ACC112 (cell line): Measurements from ENCODE around the gene TEAD1.

ENCODE experiments used
- H2AFZ ChIP-seq: fragments of 200-600 bp; sonication (generic); one replicate; pipeline ENCODE4 v1.6.0; 2017; ENCODE audit warnings: antibody characterized with exemption, low read length; ENCODE audit not compliant: unreplicated experiment
- H3K27ac ChIP-seq: fragments of 200-600 bp; sonication (generic); 2 replicates; pipeline ENCODE4 v1.5.1; 2014; ENCODE audit warnings: low read depth, mild to moderate bottlenecking, antibody characterized with exemption, low read length, moderate library complexity
- H3K27me3 ChIP-seq: fragments of 200-600 bp; sonication (generic); 2 replicates; pipeline ENCODE4 v1.6.1; 2014; ENCODE audit warnings: mild to moderate bottlenecking, antibody characterized with exemption, low read length, moderate library complexity, mixed read lengths; ENCODE audit not compliant: insufficient read depth
- H3K36me3 ChIP-seq: fragments of 200-600 bp; sonication (generic); 2 replicates; pipeline ENCODE4 v1.6.1; 2016; ENCODE audit warnings: mild to moderate bottlenecking, antibody characterized with exemption, low read length, moderate library complexity, mixed read lengths; ENCODE audit not compliant: insufficient read depth
- H3K4me1 ChIP-seq: fragments of 200-600 bp; sonication (generic); one replicate; pipeline ENCODE4 v1.6.1; 2016; ENCODE audit warnings: low read length, mixed read lengths; ENCODE audit not compliant: insufficient read depth, unreplicated experiment, control insufficient read depth
- H3K4me3 ChIP-seq: fragments of 200-600 bp; sonication (generic); 2 replicates; pipeline ENCODE4 v1.5.1; 2014; ENCODE audit warnings: mild to moderate bottlenecking, low read depth, low read length
- H3K79me2 ChIP-seq: fragments of 200-600 bp; sonication (generic); one replicate; pipeline ENCODE4 v1.6.0; 2016; ENCODE audit warnings: low read length; ENCODE audit not compliant: control insufficient read depth, unreplicated experiment, insufficient read depth

Gene TEAD1

DNA sequence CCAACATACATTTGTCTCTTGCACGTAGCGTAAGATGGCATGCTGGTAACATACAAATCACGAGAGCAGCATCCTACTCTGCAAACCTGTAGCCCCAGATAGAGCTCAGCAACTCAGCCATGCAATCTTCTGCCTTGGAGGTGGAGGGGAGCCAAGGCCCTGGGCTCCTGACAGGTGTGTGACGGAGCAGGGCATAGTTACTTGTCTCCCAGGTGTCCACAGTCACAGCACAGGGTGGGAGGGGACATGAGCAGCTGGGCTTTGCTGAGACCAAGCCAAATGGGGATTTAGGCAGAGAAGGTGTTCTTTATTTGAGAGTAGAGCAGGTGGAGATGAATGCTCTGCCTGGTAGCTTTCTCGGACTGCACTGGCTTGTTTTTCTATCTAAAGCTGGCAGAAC is 111.7 kb downstream of the TEAD1 start:
- H3K4me1 ChIP-seq: peaks cover 18% of the 10 kb centered on the region
- no peaks in the 10 kb centered on the region for H3K27me3 ChIP-seq
- H3K79me2 ChIP-seq: peaks cover 82% of the 10 kb centered on the region
- H3K4me3 ChIP-seq: no peak overlapping the region
- no peak overlapping the region for H2AFZ ChIP-seq
- H3K27ac ChIP-seq: no peak overlapping the region
- H3K36me3 ChIP-seq: peaks cover 3% of the 10 kb centered on the region

DNA sequence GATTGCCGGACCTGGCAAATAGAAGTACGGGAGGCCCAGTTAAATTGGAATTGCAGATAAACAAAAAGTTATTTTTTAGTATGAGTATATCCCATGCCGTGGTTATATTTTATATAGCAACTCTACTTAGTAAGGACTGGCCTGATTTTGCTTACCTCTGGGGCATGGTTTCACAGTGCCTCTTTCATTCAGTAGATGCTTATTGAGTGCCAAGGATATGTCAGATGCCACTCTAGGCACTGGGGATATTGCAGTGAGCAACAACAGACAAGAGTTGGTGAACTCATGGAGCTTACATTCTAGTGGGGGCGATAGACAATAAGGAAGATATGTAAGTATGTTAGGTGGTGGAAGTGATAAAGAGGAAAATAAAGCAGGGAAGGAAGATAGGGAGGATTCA is 112.2 kb downstream of the TEAD1 start:
- Histone ChIP-seq H3K4me3 (no peak overlapping the region), H3K27me3 (no peaks in the 10 kb centered on the region), H3K36me3 (peaks cover 2% of the 10 kb centered on the region; the same call in 1 of the 2 replicates), H3K79me2 (peaks cover 82% of the 10 kb centered on the region), H3K27ac (no peak overlapping the region; the same call in 1 of the 2 replicates), H2AFZ (no peak overlapping the region), H3K4me1 (peaks cover 23% of the 10 kb centered on the region)

DNA sequence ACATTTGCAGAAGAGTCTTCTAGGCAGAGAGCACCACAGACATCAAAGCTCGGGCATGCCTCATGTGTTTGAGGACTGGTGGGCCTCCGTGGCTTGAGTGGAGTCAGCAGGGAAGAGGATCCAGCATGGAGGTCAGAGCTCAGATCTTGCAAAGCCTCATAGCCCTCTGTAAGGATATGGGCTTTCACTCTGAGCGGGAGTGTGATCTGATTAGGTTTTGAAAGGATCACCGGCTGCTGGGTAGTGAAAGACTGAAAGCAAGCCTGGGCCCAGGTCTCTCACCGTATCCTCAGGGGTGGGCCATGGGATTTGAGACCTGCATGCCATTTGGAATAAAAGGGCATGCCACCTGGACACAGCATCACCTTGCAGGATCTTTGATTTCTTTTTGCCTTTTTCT is 112.7 kb downstream of the TEAD1 start:
- H3K4me3 ChIP-seq: no peak overlapping the region
- no peak overlapping the region for H2AFZ ChIP-seq
- H3K27ac ChIP-seq: peak overlapping the region; percentile 48; the same call in 1 of the 2 replicates
- peaks cover 28% of the 10 kb centered on the region for H3K4me1 ChIP-seq
- peaks cover 84% of the 10 kb centered on the region for H3K79me2 ChIP-seq
- H3K36me3 ChIP-seq: peaks cover 2% of the 10 kb centered on the region; the same call in 1 of the 2 replicates
- H3K27me3 ChIP-seq: no peaks in the 10 kb centered on the region

DNA sequence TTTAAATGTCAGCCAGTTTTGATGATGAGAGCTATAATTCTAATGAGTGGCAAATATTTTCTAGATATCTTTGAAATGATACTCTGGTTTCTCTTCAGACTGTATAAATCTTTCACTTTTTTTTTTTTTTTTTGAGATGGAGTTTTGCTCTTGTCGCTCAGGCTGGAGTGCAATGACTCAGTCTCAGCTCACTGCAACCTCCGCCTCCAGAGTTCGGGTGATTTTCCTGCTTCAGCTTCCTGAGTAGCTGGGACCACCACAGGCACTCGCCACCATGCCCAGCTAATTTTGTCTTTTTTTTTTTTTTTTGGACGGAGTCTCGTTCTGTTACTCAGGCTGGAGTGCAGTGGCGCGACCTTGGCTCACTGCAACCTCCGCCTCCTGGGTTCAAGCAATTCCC is 113.6 kb downstream of the TEAD1 start:
- no peak overlapping the region for H2AFZ ChIP-seq
- no peaks in the 10 kb centered on the region; the same call in 1 of the 2 replicates for H3K36me3 ChIP-seq
- H3K27ac ChIP-seq: peak overlapping the region; percentile 48
- H3K4me1 ChIP-seq: peaks cover 37% of the 10 kb centered on the region
- peaks cover 76% of the 10 kb centered on the region for H3K79me2 ChIP-seq
- no peaks in the 10 kb centered on the region for H3K27me3 ChIP-seq
- peak overlapping the region; percentile 49; the same call in 1 of the 2 replicates for H3K4me3 ChIP-seq

DNA sequence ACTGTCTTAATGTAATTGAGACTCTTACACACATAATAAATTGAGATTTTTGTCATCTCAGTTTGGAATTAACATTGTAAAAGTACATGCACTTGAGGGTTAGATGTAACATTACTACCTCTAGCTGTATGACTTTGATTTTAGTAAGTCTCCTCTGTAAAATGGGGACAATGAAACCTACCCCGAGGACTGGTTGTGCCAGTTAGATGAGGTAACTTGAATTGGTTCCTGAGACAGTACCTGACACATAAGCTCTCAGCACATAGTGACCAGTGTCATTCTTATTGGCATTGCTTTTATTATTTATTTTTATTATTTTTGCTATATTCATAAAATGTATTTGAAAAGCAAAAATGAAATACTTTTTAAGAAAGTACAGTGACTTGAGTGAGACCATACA is 114.8 kb downstream of the TEAD1 start:
- peaks cover 73% of the 10 kb centered on the region for H3K79me2 ChIP-seq
- H2AFZ ChIP-seq: no peak overlapping the region
- H3K27me3 ChIP-seq: no peaks in the 10 kb centered on the region
- H3K36me3 ChIP-seq: no peaks in the 10 kb centered on the region
- no peak overlapping the region for H3K27ac ChIP-seq
- H3K4me3 ChIP-seq: no peak overlapping the region
- peaks cover 47% of the 10 kb centered on the region for H3K4me1 ChIP-seq

DNA sequence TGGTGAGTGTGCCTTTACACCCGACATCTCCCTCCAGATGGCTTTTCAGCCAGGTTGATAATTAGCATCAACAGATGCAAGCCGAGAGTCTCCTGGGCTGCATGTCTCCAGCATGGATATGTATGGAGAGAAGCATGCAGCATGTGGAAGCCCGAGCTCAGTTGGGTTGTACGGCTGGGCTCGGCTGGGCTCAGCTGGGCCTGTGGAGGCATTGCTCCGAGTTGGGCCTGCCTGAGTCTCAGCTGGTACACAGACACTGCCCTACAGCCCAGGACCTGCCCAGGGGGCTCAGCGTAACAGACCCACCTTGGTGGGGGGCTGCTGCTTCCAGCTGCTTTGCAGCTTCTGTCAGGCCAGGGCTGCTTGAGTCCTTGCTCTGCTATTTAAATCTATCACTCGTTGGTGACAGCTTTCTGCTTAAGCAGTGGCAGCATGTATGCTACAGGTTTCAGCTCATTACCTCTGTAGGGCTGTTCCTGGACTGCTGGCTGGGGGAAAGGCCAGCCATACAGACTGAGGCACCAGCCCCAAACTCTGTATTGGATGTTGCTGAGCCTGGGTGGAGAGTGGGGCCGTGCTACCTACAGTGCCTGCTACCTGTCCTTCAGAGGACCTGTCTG is 115.5 kb downstream of the TEAD1 start:
- no peak overlapping the region for H3K4me3 ChIP-seq
- H3K79me2 ChIP-seq: peaks cover 73% of the 10 kb centered on the region
- H3K27me3 ChIP-seq: no peaks in the 10 kb centered on the region
- H3K36me3 ChIP-seq: 0 out of 2 replicates have a peak, but pooled peaks cover 3% of the 10 kb centered on the region
- no peak overlapping the region for H2AFZ ChIP-seq
- peaks cover 48% of the 10 kb centered on the region for H3K4me1 ChIP-seq
- H3K27ac ChIP-seq: no peak overlapping the region

DNA sequence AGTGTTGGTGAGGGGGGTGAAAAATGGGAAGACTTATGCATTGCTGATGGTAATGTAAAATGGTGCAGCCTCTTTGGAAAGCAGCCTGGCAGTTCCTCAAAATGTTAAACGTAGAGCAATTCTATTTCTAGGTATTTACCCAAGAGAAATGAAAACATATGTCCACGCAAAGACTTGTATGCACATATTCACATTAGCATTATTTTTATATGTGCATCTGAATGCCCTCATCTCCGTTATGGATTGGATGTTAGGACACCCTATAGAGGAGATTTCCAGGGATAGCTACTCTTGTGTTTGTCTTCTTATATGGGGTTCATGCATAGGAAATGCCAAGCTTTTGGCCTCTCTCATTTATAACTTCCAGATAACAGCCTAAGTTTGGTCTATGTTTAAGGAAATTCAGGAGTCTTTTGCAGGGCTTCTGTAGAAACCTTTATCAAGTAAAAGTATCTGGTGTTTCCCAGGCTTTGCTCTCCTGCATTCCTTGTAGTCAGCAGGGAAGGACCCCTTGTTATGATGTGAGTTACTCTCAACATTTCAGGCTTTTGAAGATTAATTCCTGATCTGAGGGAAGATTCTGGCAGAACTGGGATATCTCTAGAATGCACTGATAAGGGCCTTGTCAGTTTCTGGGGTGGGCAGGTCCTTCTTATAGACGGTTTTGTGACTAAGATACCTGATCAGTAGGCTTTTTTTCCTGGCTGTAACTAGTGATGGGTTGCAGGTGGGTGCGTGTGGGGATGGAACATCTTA is 116.8 kb downstream of the TEAD1 start:
- peaks cover 77% of the 10 kb centered on the region for H3K79me2 ChIP-seq
- no peaks in the 10 kb centered on the region for H3K27me3 ChIP-seq
- peaks cover 48% of the 10 kb centered on the region for H3K4me1 ChIP-seq
- no peak overlapping the region for H2AFZ ChIP-seq
- peaks cover 13% of the 10 kb centered on the region for H3K36me3 ChIP-seq
- no peak overlapping the region for H3K27ac ChIP-seq
- H3K4me3 ChIP-seq: no peak overlapping the region

DNA sequence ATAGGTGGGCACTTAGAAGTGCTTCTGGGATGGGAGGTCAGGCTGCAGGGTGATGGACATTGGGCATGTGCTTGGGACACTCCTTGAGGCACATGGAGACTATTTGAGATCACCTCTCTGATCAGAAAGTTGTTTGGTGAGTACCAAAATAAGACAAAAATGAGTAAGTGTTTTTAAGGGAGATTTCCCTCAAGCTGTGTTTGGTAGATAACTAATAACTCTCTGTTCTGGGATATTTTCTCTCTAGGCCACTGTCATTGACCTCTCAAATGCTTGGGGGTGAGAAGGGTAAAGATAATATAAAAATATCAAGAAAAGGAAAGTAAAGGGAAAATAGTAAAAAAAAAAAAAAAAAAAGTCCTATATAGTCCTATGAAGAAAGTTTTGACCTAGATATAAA is 117.8 kb downstream of the TEAD1 start:
- Histone ChIP-seq H3K27me3 (no peaks in the 10 kb centered on the region), H3K4me3 (no peak overlapping the region), H3K4me1 (peaks cover 46% of the 10 kb centered on the region)

DNA sequence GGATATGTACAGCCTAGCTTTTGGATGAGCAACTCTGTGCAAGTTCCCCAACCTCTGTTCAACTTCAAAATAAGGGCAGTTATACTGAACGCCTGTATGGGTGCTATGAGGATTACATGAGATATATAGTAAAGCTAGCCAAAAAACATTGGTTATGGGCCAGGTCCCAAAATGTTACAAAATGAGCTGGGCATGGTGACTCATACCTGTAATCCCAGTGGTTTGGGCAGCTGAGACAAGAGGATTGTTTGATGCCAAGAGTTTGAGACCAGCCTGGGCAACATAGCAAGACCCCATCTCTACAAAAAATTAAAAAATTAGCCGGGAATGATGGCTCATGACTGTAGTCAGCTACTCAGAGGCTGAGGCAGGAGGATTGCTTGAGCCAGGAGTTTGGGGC is 118.4 kb downstream of the TEAD1 start:
- Histone ChIP-seq H3K4me1 (peaks cover 40% of the 10 kb centered on the region), H3K36me3 (peaks cover 13% of the 10 kb centered on the region), H2AFZ (no peak overlapping the region), H3K79me2 (peaks cover 75% of the 10 kb centered on the region), H3K4me3 (no peak overlapping the region), H3K27ac (peak overlapping the region; percentile 45), H3K27me3 (no peaks in the 10 kb centered on the region)

More for the DNA sequence above, 117.8 kb downstream of the TEAD1 start:
- H2AFZ ChIP-seq: no peak overlapping the region
- peak overlapping the region; percentile 45 for H3K27ac ChIP-seq
- H3K36me3 ChIP-seq: peaks cover 13% of the 10 kb centered on the region
- peaks cover 73% of the 10 kb centered on the region for H3K79me2 ChIP-seq

DNA sequence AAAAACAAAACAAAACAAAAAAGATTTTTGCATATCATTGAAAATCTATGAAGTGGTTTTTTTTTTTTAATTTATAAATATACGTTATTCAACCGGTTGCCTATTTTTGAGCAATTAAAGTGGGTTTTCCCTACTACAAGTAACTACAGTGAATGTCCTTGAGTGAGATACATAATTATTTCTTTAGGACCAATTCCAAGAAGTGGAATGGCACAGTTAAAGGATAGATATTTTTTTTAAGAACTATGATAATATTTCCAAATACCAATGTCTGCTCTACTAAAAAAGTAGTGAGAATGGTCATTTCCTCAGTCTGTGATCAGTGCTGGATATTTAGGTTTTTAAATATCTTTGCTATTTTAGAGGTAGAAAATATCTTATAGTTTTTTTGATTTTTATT is 118.8 kb downstream of the TEAD1 start:
- H3K4me1 ChIP-seq: peaks cover 37% of the 10 kb centered on the region
- peaks cover 79% of the 10 kb centered on the region for H3K79me2 ChIP-seq
- peak overlapping the region; percentile 7 for H3K27ac ChIP-seq
- peaks cover 13% of the 10 kb centered on the region for H3K36me3 ChIP-seq
- no peaks in the 10 kb centered on the region for H3K27me3 ChIP-seq
- H3K4me3 ChIP-seq: no peak overlapping the region
- H2AFZ ChIP-seq: no peak overlapping the region

DNA sequence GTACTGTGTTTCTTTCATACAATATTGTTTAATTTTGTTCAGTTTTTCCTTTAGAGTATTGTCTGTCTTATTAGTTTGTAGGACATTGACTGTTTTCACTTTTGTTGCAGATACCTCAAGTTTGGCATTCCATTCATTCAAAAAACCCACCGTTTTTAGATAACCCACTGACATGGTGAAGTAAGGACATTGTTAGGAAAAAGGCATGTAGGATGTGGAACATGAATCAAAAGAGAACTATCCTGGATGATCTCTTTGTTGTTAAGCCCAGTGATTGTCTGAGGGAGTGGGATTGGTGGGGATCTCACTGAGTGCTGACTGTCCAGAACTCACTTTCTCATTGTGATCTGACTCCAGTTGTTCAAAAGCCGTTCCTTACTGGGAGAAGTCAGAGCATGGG is 119.3 kb downstream of the TEAD1 start:
- Histone ChIP-seq H3K27me3 (no peaks in the 10 kb centered on the region), H3K36me3 (peaks cover 13% of the 10 kb centered on the region), H2AFZ (no peak overlapping the region), H3K4me1 (peaks cover 36% of the 10 kb centered on the region), H3K79me2 (peaks cover 78% of the 10 kb centered on the region), H3K4me3 (no peak overlapping the region), H3K27ac (peak overlapping the region; percentile 6; the same call in 1 of the 2 replicates)
